Activated naive CD8-positive, alpha-beta T cell treated with anti-CD3 and anti-CD28 coated beads, Interleukin-2, amount 50 U/mL, for 24 hours (primary cell): Measurements from ENCODE around the gene UCK1.
"Not testable (repeated sequence)": the region's sequence is repeated elsewhere in the genome, so short reads cannot be mapped to it uniquely, and the experiment has no call there.

Experiments used
- ATAC-seq: fragments of 150-1000 bp; cut with Tn5 transposase; one replicate; pipeline ENCODE4 v1.10.0; 2021
- DNase-seq: peaks from one replicate; pipeline ENCODE4 v3.0.0; 2021
- H3K27ac Mint-ChIP-seq: one replicate; pipeline ENCODE4 v1.8.0; 2021; ENCODE audit warnings: mild to moderate bottlenecking, mixed read lengths
- H3K27me3 Mint-ChIP-seq: one replicate; pipeline ENCODE4 v1.8.0; 2021; ENCODE audit warnings: mixed read lengths
- H3K36me3 Mint-ChIP-seq: one replicate; pipeline ENCODE4 v1.8.0; 2021; ENCODE audit warnings: low read depth, mixed read lengths
- H3K4me1 Mint-ChIP-seq: one replicate; pipeline ENCODE4 v1.8.0; 2021; ENCODE audit warnings: mixed read lengths
- H3K4me3 Mint-ChIP-seq: one replicate; pipeline ENCODE4 v1.8.0; 2021; ENCODE audit warnings: mild to moderate bottlenecking, moderate library complexity, mixed read lengths
- H3K9me3 Mint-ChIP-seq: one replicate; pipeline ENCODE4 v1.8.0; 2021; ENCODE audit warnings: mixed read lengths

UCK1 gene

GRCh38 chr9:131559421-131560000 is 28.4 kb upstream of the UCK1 start:
- H3K9me3 Mint-ChIP-seq: peaks cover 4% of the 10 kb centered on the region
- H3K27ac Mint-ChIP-seq: no peak overlapping the region
- no peaks in the 10 kb centered on the region for H3K36me3 Mint-ChIP-seq
- peaks cover 18% of the 10 kb centered on the region for H3K27me3 Mint-ChIP-seq
- H3K4me3 Mint-ChIP-seq: no peak overlapping the region
- DNase-seq (no peak), ATAC-seq (no peak)
- H3K4me1 Mint-ChIP-seq: no peaks in the 10 kb centered on the region

- Mint-ChIP-seq H3K9me3 (peaks cover 4% of the 10 kb centered on the region), H3K27me3 (peaks cover 26% of the 10 kb centered on the region), H3K4me3 (no peak overlapping the region), H3K4me1 (no peaks in the 10 kb centered on the region), H3K27ac (no peak overlapping the region), H3K36me3 (no peaks in the 10 kb centered on the region)
- DNase-seq (no peak), ATAC-seq (no peak)
These were observed 26.9 kb upstream of the UCK1 start for GRCh38 chr9:131557855-131558548.

GRCh38 chr9:131555841-131556673 is 25.0 kb upstream of the UCK1 start:
- Mint-ChIP-seq H3K4me1 (no peaks in the 10 kb centered on the region), H3K27ac (no peak overlapping the region), H3K9me3 (no peaks in the 10 kb centered on the region), H3K36me3 (no peaks in the 10 kb centered on the region), H3K4me3 (no peak overlapping the region), H3K27me3 (peaks cover 28% of the 10 kb centered on the region)
- no peak for DNase-seq
- no peak for ATAC-seq

DNA sequence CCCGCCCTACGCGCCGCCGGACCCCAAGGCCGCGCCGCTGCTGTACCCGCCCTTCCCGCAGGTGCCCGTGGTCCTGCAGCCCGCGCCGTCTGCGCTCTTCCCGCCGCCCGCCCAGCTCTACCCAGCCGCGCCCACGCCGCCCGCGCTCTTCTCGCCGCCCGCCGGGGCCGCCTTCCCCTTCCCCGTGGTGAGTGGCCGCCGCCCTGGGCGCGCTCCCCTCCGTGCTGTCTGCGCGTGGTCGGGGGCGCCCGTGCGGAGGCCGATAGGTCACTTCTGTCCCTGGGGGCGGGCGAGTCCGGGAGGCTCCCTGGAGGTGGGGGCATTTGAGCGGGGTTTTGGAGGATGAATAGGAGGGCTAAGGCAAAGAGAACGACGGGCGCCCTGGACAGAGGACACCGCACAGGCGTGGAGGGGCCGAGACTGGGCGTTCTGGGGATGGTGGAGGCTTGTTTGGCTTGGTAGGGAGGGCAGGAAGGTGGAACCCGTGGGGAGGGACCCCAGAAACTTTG is 23.8 kb upstream of the UCK1 start:
- Mint-ChIP-seq H3K9me3 (no peaks in the 10 kb centered on the region), H3K36me3 (no peaks in the 10 kb centered on the region), H3K27me3 (peaks cover 30% of the 10 kb centered on the region), H3K4me1 (no peaks in the 10 kb centered on the region), H3K27ac (no peak overlapping the region), H3K4me3 (no peak overlapping the region)
- ATAC-seq (no peak), DNase-seq (no peak)

GRCh38 chr9:131554087-131554842 is 23.2 kb upstream of the UCK1 start:
- peaks cover 36% of the 10 kb centered on the region for H3K27me3 Mint-ChIP-seq

DNA sequence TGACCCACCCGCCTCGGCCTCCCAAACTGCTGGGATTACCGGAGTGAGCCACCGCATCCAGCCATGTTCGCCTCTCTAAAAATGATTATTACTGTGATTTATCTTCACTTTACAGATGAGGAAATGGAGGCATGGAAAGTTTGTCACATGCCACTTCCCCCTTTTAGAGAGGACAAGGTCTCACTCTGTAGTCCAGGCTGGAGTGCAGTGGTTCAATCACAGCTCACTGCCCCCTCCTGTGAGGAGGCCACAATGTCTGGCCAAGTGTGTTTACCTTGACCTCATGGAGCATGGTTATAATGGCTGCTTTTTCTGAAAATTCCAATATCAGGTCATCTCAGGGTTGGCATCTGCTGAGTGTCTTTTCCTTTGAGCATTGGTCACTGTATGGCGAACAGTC is 21.0 kb upstream of the UCK1 start:
- Mint-ChIP-seq H3K36me3 (peaks cover 2% of the 10 kb centered on the region), H3K27ac (no peak overlapping the region), H3K9me3 (peaks cover 4% of the 10 kb centered on the region), H3K4me3 (no peak overlapping the region), H3K27me3 (peaks cover 58% of the 10 kb centered on the region), H3K4me1 (peaks cover 7% of the 10 kb centered on the region)
- DNase-seq (no peak), ATAC-seq (no peak)

More at GRCh38 chr9:131554087-131554842, 23.2 kb upstream of the UCK1 start:
- Mint-ChIP-seq H3K36me3 (no peaks in the 10 kb centered on the region), H3K27ac (no peak overlapping the region), H3K9me3 (no peaks in the 10 kb centered on the region), H3K4me3 (no peak overlapping the region), H3K4me1 (no peaks in the 10 kb centered on the region)
- ATAC-seq (peak; percentile 64), DNase-seq (no peak)

DNA sequence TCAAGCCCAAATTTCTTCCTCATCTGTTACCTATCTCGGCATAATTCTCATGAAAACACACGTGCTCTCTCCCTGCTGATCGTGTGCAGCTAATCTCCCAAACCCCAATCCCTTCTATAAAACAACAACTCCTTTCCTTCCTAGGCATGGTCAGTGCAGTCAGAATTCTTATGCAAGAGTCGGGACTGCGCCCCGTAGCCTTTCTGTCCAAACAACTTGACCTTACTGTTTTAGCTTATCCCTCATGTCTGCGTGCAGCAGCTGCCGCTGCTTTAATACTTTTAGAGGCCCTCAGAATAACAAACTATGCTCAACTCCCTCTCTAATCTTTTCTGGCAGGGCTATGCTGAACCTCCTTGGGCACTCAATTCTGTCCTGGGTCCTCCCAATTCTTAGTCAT is 19.4 kb upstream of the UCK1 start:
- not testable (repeated sequence) for H3K36me3 Mint-ChIP-seq, DNase-seq, H3K4me3 Mint-ChIP-seq, H3K27ac Mint-ChIP-seq, ATAC-seq, H3K9me3 Mint-ChIP-seq
- Mint-ChIP-seq H3K4me1 (peaks cover 12% of the 10 kb centered on the region), H3K27me3 (peaks cover 54% of the 10 kb centered on the region)

DNA sequence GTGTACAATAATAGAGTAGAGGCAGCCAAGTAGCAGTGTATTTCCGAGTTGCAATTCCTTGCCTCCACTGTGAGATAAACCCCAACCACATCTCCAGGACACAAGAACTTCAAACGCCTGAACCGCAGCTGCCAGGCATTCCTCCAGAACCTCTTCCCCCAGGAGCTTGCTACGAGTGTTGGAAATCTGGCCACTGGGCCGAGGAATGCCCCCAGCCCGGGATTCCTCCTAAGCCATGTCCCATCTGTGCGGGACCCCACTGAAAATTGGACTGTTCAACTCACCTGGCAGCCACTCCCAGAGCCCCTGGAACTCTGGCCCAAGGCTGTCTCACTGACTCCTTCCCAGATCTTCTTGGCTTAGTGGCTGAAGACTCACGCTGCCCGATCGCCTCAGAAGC is 18.1 kb upstream of the UCK1 start:
- H3K27ac Mint-ChIP-seq, DNase-seq, ATAC-seq, H3K9me3 Mint-ChIP-seq, H3K4me3 Mint-ChIP-seq: not testable (repeated sequence)
- H3K27me3 Mint-ChIP-seq: peaks cover 57% of the 10 kb centered on the region
- H3K4me1 Mint-ChIP-seq: peaks cover 13% of the 10 kb centered on the region
- H3K36me3 Mint-ChIP-seq: peaks cover 10% of the 10 kb centered on the region

GRCh38 chr9:131546336-131547084 is 15.4 kb upstream of the UCK1 start:
- H3K9me3 Mint-ChIP-seq: peaks cover 27% of the 10 kb centered on the region
- DNase-seq (no peak), ATAC-seq (no peak)
- peak overlapping the region; percentile 63 for H3K4me3 Mint-ChIP-seq
- peaks cover 15% of the 10 kb centered on the region for H3K36me3 Mint-ChIP-seq
- H3K4me1 Mint-ChIP-seq: peaks cover 13% of the 10 kb centered on the region
- H3K27ac Mint-ChIP-seq: no peak overlapping the region
- H3K27me3 Mint-ChIP-seq: peaks cover 50% of the 10 kb centered on the region

DNA sequence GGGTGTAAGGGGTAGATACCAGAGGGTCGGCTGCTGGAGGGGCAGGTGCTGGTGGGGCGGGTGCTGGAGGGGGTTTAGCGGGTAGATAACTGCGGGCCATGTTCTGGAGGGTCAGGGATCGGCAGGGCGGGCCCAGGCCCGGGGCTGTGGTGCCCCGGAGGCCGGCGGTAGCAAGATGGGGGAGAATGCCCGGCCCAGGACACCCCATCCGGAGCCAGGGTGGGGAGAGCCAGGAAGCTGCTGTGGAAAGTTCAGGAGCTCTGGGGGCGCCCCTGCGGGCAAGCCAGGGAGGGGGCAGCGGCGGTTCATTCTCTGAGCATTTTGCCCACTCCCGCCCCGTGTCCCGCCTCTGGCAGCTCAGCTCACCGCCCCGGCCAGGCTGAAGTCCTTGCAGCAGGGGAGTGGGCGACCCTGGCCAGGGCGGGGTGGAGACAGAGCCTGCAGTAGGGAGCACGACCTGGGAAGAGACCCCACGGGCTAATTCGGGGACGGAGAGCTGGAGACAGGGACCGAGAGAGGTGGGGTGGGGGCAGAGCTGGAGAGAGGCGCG is 14.8 kb upstream of the UCK1 start:
- peaks cover 13% of the 10 kb centered on the region for H3K4me1 Mint-ChIP-seq
- no peak overlapping the region for H3K4me3 Mint-ChIP-seq
- ATAC-seq (no peak), DNase-seq (no peak)
- peaks cover 27% of the 10 kb centered on the region for H3K9me3 Mint-ChIP-seq
- H3K27ac Mint-ChIP-seq: no peak overlapping the region
- peaks cover 15% of the 10 kb centered on the region for H3K36me3 Mint-ChIP-seq
- peaks cover 50% of the 10 kb centered on the region for H3K27me3 Mint-ChIP-seq

DNA sequence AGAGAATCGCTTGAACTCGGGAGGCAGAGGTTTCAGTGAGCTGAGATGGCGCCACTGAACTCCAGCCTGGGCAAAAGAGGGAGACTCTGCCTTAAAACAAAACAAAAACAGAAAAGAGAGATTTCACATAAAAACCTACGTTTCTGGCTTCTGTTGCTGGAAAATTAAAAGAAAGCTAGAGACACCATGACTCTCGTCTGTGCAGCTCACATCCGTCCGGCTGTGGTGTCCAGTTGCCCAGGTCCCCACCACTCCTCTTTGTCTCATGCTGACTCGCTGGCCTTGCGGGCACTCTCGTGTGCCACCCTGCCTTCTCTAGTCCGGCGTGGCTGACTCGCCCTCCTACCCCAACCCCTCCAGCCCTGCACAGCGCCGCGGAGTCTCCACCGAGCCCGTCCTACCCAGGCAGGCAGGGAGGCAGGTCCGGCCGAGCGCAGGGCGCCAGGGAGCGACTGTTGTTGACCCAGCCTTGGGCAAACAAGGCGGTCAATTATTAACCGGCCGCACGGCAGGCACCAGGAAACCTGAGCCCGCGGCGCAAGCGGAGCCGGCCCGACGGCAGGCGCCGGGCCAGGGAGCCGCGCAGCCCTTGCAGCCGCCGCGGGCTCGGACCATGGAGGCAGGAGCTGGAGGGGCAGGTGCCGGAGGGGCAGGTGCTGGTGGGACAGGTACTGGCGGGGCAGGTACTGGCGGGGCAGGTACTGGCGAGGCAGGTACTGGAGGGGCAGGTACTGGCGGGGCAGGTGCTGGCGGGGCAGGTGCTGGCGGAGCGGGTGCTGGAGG is 14.1 kb upstream of the UCK1 start, which contains the start of gene PRRT1B:
PRRT1B (plus strand) TSS at position 521 of the 783 bp plus-strand sequence; CDS start at position 614, 93 bp downstream.
- Mint-ChIP-seq H3K36me3 (peaks cover 15% of the 10 kb centered on the region), H3K9me3 (peaks cover 27% of the 10 kb centered on the region)

DNA sequence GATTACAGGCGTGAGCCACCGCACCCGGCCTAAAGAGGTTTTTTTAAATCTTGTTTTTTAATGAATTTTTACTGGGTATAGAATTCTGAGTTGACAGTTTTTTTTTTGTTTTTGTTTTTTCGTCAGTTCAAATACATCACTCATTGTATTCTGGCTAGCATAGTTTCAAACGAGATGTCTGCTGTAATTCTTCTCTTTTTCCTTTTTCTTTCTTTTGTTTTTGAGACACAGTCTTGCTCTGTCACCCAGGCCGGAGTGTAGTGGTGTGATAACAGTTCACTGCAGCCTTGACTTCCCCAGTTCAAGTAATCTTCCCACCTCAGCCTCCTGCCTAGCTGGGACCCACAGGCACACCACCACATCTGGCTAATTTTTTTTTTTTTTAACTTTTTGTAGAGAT is 12.1 kb upstream of the UCK1 start:
- H3K4me1 Mint-ChIP-seq: peaks cover 26% of the 10 kb centered on the region
- DNase-seq: no peak
- peaks cover 31% of the 10 kb centered on the region for H3K27me3 Mint-ChIP-seq
- H3K4me3 Mint-ChIP-seq: no peak overlapping the region
- H3K36me3 Mint-ChIP-seq: peaks cover 13% of the 10 kb centered on the region
- no peak overlapping the region for H3K27ac Mint-ChIP-seq
- no peak for ATAC-seq
- H3K9me3 Mint-ChIP-seq: peaks cover 24% of the 10 kb centered on the region

More for the DNA sequence above, 14.1 kb upstream of the UCK1 start, which contains the start of gene PRRT1B:
- DNase-seq (no peak), ATAC-seq (no peak)
- no peak within 1 kb of the TSS for H3K27ac Mint-ChIP-seq
- peaks cover 50% of the 10 kb centered on the region for H3K27me3 Mint-ChIP-seq
- H3K4me3 Mint-ChIP-seq: no peak within 1 kb of the TSS
- peaks cover 18% of the 10 kb centered on the region for H3K4me1 Mint-ChIP-seq
